ENCODE data around the gene RAPGEFL1. TPM values are rescaled to one million over a fixed set of nuclear protein-coding genes. Genes with fewer than 3 reads are reported as not detected.
"Not testable (repeated sequence)": the region's sequence is repeated elsewhere in the genome, so short reads cannot be mapped to it uniquely, and the experiment has no call there.

RAPGEFL1 gene
- total RNA-seq, 1 experiment from 2014 or later = 2.0 TPM

- no peak for DNase-seq
- Histone ChIP-seq H3K4me3 (no peak overlapping the region), H3K27me3 (no peaks in the 10 kb centered on the region), H3K9me3 (no peaks in the 10 kb centered on the region), H3K36me3 (peaks cover 15% of the 10 kb centered on the region; the same call in 1 of the 2 replicates)
Measured at GRCh38 chr17:40190197-40191021, 13.1 kb downstream of the RAPGEFL1 start.

- DNase-seq = no peak
- Histone ChIP-seq H3K27me3 (no peaks in the 10 kb centered on the region), H3K9me3 (no peaks in the 10 kb centered on the region), H3K36me3 (peaks cover 15% of the 10 kb centered on the region; the same call in 1 of the 2 replicates), H3K4me3 (no peak overlapping the region)
Measured at GRCh38 chr17:40191237-40192208, 14.3 kb downstream of the RAPGEFL1 start.

GRCh38 chr17:40192961-40193360 lies 15.7 kb downstream of the RAPGEFL1 start:
- peaks cover 4% of the 10 kb centered on the region for H3K9me3 ChIP-seq
- H3K27me3 ChIP-seq = no peaks in the 10 kb centered on the region
- H3K36me3 ChIP-seq = peaks cover 15% of the 10 kb centered on the region; the same call in 1 of the 2 replicates
- no peak overlapping the region for H3K4me3 ChIP-seq
- no peak for DNase-seq

- H3K27me3 ChIP-seq = no peaks in the 10 kb centered on the region
- no peak for DNase-seq
- peaks cover 6% of the 10 kb centered on the region for H3K9me3 ChIP-seq
- H3K36me3 ChIP-seq = peaks cover 15% of the 10 kb centered on the region; the same call in 1 of the 2 replicates
- no peak overlapping the region for H3K4me3 ChIP-seq
Measured at GRCh38 chr17:40194821-40195220, 17.6 kb downstream of the RAPGEFL1 start.

GRCh38 chr17:40197550-40197949 lies 20.3 kb downstream of the RAPGEFL1 start:
- no peaks in the 10 kb centered on the region for H3K27me3 ChIP-seq
- peaks cover 6% of the 10 kb centered on the region for H3K9me3 ChIP-seq
- no peak for DNase-seq
- peaks cover 8% of the 10 kb centered on the region; the same call in 1 of the 2 replicates for H3K36me3 ChIP-seq
- no peak overlapping the region for H3K4me3 ChIP-seq

- not testable (repeated sequence) for H3K27me3 ChIP-seq, H3K36me3 ChIP-seq, H3K9me3 ChIP-seq, DNase-seq, H3K4me3 ChIP-seq
Measured at GRCh38 chr17:40197965-40198456, 20.7 kb downstream of the RAPGEFL1 start.

- DNase-seq = no peak
Measured at GRCh38 chr17:40198576-40198975, 21.3 kb downstream of the RAPGEFL1 start.

GRCh38 chr17:40203131-40203530 lies 25.9 kb downstream of the RAPGEFL1 start:
- H3K27me3 ChIP-seq = no peaks in the 10 kb centered on the region
- DNase-seq = no peak
- no peaks in the 10 kb centered on the region for H3K36me3 ChIP-seq
- H3K9me3 ChIP-seq = peaks cover under 1% of the 10 kb centered on the region; the same call in 1 of the 2 replicates
- H3K4me3 ChIP-seq = no peak overlapping the region

More at GRCh38 chr17:40198576-40198975, 21.3 kb downstream of the RAPGEFL1 start:
- Histone ChIP-seq H3K27me3 (no peaks in the 10 kb centered on the region), H3K36me3 (peaks cover 1% of the 10 kb centered on the region; the same call in 1 of the 2 replicates), H3K4me3 (no peak overlapping the region), H3K9me3 (peaks cover 6% of the 10 kb centered on the region)

- not testable (repeated sequence) for H3K9me3 ChIP-seq, H3K36me3 ChIP-seq, H3K4me3 ChIP-seq, H3K27me3 ChIP-seq, DNase-seq
Measured at GRCh38 chr17:40206193-40206592, 28.9 kb downstream of the RAPGEFL1 start.

GRCh38 chr17:40209404-40210093 lies 32.3 kb downstream of the RAPGEFL1 start:
- no peaks in the 10 kb centered on the region for H3K27me3 ChIP-seq
- H3K4me3 ChIP-seq = no peak overlapping the region
- H3K36me3 ChIP-seq = no peaks in the 10 kb centered on the region
- H3K9me3 ChIP-seq = no peaks in the 10 kb centered on the region
- no peak for DNase-seq

- H3K9me3 ChIP-seq, H3K27me3 ChIP-seq, DNase-seq, H3K4me3 ChIP-seq, H3K36me3 ChIP-seq: not testable (repeated sequence)
Measured at GRCh38 chr17:40213914-40214313, 36.6 kb downstream of the RAPGEFL1 start.

- Histone ChIP-seq H3K36me3 (no peaks in the 10 kb centered on the region), H3K4me3 (no peak overlapping the region; the same call in 1 of the 2 replicates), H3K27me3 (no peaks in the 10 kb centered on the region), H3K9me3 (no peaks in the 10 kb centered on the region)
- no peak for DNase-seq
Measured at GRCh38 chr17:40218006-40218739, 40.9 kb downstream of the RAPGEFL1 start.

- peak; percentile 97 for DNase-seq
- no peaks in the 10 kb centered on the region for H3K27me3 ChIP-seq
- H3K36me3 ChIP-seq = no peaks in the 10 kb centered on the region; the same call in 1 of the 2 replicates
- peak within 1 kb of the TSS; percentile 92 for H3K4me3 ChIP-seq
- H3K9me3 ChIP-seq = no peaks in the 10 kb centered on the region
Measured at GRCh38 chr17:40218740-40219593, 41.7 kb downstream of the RAPGEFL1 start, which contains the start of gene WIPF2. Gene WIPF2 (plus strand): TSS chr17:40219304. CDS start chr17:40256460, 37,156 bp downstream.

GRCh38 chr17:40219594-40220338 lies 42.5 kb downstream of the RAPGEFL1 start:
- H3K9me3 ChIP-seq = no peaks in the 10 kb centered on the region
- no peaks in the 10 kb centered on the region for H3K27me3 ChIP-seq
- H3K4me3 ChIP-seq = peak overlapping the region; percentile 92
- DNase-seq = peak; percentile 65
- H3K36me3 ChIP-seq = no peaks in the 10 kb centered on the region; the same call in 1 of the 2 replicates

Measured in MG63 (cell line).